HEK293 (cell line): ENCODE results near the gene RALY.

Experiments
- CTCF ChIA-PET: fragments of 350-600 bp; formaldehyde crosslinking; extraction: SDS; loops from one replicate; lab custom pipeline; 2021; ENCODE audit warnings: antibody characterized with exemption; lab: Yijun Ruan, JAX
- POLR2A ChIA-PET: fragments of 300-600 bp; formaldehyde crosslinking; extraction: SDS; loops from one replicate; lab custom pipeline; 2020; ENCODE audit warnings: antibody characterized with exemption, inconsistent platforms; lab: Yijun Ruan, JAX
- H3K27ac ChIP-seq: fragments of 200-500 bp; sonication (Bioruptor generic); 2 replicates; pipeline ENCODE4 v1.5.1; 2014; ENCODE audit warnings: low read depth, low read length, control low read depth, inconsistent platforms; ENCODE audit errors: extremely low read depth
- H3K36me3 ChIP-seq, 2 experiments: fragments of 200-500 bp in 1 of 2; sonication (Bioruptor generic) in 1 of 2; 1 replicate in 1 of 2; 2 replicates in 1 of 2; pipeline ENCODE4 v1.5.1; 2014 to 2017; ENCODE audit warnings: inconsistent platforms in 2 of 2, low read length in 2 of 2; ENCODE audit not compliant: control insufficient read depth in 2 of 2, insufficient read depth in 1 of 2
- H3K4me1 ChIP-seq: fragments of 200-500 bp; sonication (Bioruptor generic); 2 replicates; pipeline ENCODE4 v1.5.1; 2014; ENCODE audit warnings: mild to moderate bottlenecking, low read length, inconsistent platforms; ENCODE audit not compliant: control insufficient read depth, insufficient read depth
- H3K4me3 ChIP-seq: 2 replicates; pipeline ENCODE4 v1.5.1; 2011; ENCODE audit warnings: low read depth, mild to moderate bottlenecking, control low read depth, low read length, moderate library complexity
- H3K9me3 ChIP-seq: fragments of 200-500 bp; sonication (Bioruptor generic); 2 replicates; pipeline ENCODE4 v1.5.1; 2014; ENCODE audit warnings: low read depth, low read length, inconsistent platforms; ENCODE audit not compliant: control insufficient read depth, insufficient read depth
- BCL11A ChIP-seq: fragments of 450-650 bp; formaldehyde crosslinking; IDR thresholded peaks from 2 replicates; pipeline ENCODE4 v1.5.1; 2016; ENCODE audit warnings: low read depth, missing biosample characterization, missing genetic modification characterization
- GLIS2 ChIP-seq: fragments of 450-650 bp; formaldehyde crosslinking; IDR thresholded peaks from 2 replicates; pipeline ENCODE4 v1.5.1; 2016; ENCODE audit warnings: missing biosample characterization, missing genetic modification characterization
- IKZF3 ChIP-seq: fragments of 450-650 bp; IDR thresholded peaks from 2 replicates; pipeline ENCODE4 v1.5.0; 2018; ENCODE audit warnings: missing biosample characterization, mild to moderate bottlenecking, missing genetic modification characterization, moderate library complexity
- KLF17 ChIP-seq: fragments of 450-650 bp; formaldehyde crosslinking; IDR thresholded peaks from 2 replicates; pipeline ENCODE4 v1.5.1; 2016; ENCODE audit warnings: missing biosample characterization, missing genetic modification characterization
- PRDM1 ChIP-seq: fragments of 450-650 bp; formaldehyde crosslinking; IDR thresholded peaks from 2 replicates; pipeline ENCODE4; 2016; ENCODE audit warnings: missing biosample characterization, missing genetic modification characterization
- SP7 ChIP-seq: fragments of 450-650 bp; formaldehyde crosslinking; IDR thresholded peaks from 2 replicates; pipeline ENCODE4 v1.5.1; 2016; ENCODE audit warnings: missing biosample characterization, missing genetic modification characterization
- ZBTB20 ChIP-seq: fragments of 450-650 bp; formaldehyde crosslinking; IDR thresholded peaks from 2 replicates; pipeline ENCODE4 v1.5.1; 2016; ENCODE audit warnings: missing biosample characterization, missing genetic modification characterization
- ZBTB8A ChIP-seq: fragments of 450-650 bp; formaldehyde crosslinking; IDR thresholded peaks from 2 replicates; pipeline ENCODE4 v1.5.1; 2016; ENCODE audit warnings: missing biosample characterization, missing genetic modification characterization
- ZFP37 ChIP-seq: fragments of 450-650 bp; formaldehyde crosslinking; IDR thresholded peaks from 2 replicates; pipeline ENCODE4 v1.5.1; 2016; ENCODE audit warnings: missing biosample characterization, missing genetic modification characterization
- ZIC2 ChIP-seq: fragments of 450-650 bp; formaldehyde crosslinking; IDR thresholded peaks from 2 replicates; pipeline ENCODE4 v1.5.1; 2016; ENCODE audit warnings: missing biosample characterization, missing genetic modification characterization
- ZNF169 ChIP-seq: fragments of 450-650 bp; formaldehyde crosslinking; IDR thresholded peaks from 2 replicates; pipeline ENCODE4 v1.5.1; 2016; ENCODE audit warnings: missing biosample characterization, missing genetic modification characterization
- ZNF302 ChIP-seq: fragments of 450-650 bp; formaldehyde crosslinking; IDR thresholded peaks from 2 replicates; pipeline ENCODE4 v1.5.1; 2016; ENCODE audit warnings: missing biosample characterization, missing genetic modification characterization, low read depth
- ZNF37A ChIP-seq: fragments of 450-650 bp; IDR thresholded peaks from 2 replicates; pipeline ENCODE4 v1.5.1; 2018; ENCODE audit warnings: missing biosample characterization, missing genetic modification characterization
- ZNF426 ChIP-seq: fragments of 450-650 bp; formaldehyde crosslinking; IDR thresholded peaks from 2 replicates; pipeline ENCODE4 v1.5.1; 2017; ENCODE audit warnings: missing biosample characterization, missing genetic modification characterization, mild to moderate bottlenecking, inconsistent platforms, moderate library complexity
- ZNF433 ChIP-seq: fragments of 450-650 bp; formaldehyde crosslinking; IDR thresholded peaks from 2 replicates; pipeline ENCODE4 v1.5.1; 2016; ENCODE audit warnings: missing biosample characterization, missing genetic modification characterization, low read depth
- ZNF555 ChIP-seq: fragments of 450-650 bp; formaldehyde crosslinking; conservative IDR thresholded peaks from 2 replicates; pipeline ENCODE4 v1.5.1; 2017; ENCODE audit warnings: missing biosample characterization, mild to moderate bottlenecking, missing genetic modification characterization, inconsistent platforms
- ZNF623 ChIP-seq: fragments of 450-650 bp; formaldehyde crosslinking; IDR thresholded peaks from 2 replicates; pipeline ENCODE4 v1.5.1; 2016; ENCODE audit warnings: missing biosample characterization, missing genetic modification characterization
- ZNF639 ChIP-seq: fragments of 450-650 bp; formaldehyde crosslinking; IDR thresholded peaks from 2 replicates; pipeline ENCODE4 v1.5.1; 2016; ENCODE audit warnings: missing biosample characterization, missing genetic modification characterization

The RALY gene

GRCh38 chr20:34049897-34050695 lies 56.4 kb downstream of the RALY start:
- Histone ChIP-seq H3K36me3 (no peaks in the 10 kb centered on the region), H3K4me1 (peaks cover 6% of the 10 kb centered on the region; the same call in 1 of the 2 replicates), H3K27ac (no peak overlapping the region), H3K9me3 (no peaks in the 10 kb centered on the region), H3K4me3 (no peak overlapping the region)
- POLR2A ChIA-PET, result interaction anchor here (1.5 kb wide), 1 partner anchor 57 kb away, joined by 3 read pairs; the partner anchor contains the start of gene RALY
- TF ChIP-seq ZBTB8A (tag by site-specific recombination), result no peak
- no peak for TF ChIP-seq BCL11A (tag by site-specific recombination)
- TF ChIP-seq PRDM1 (tag by site-specific recombination), result no peak
- TF ChIP-seq KLF17, result no peak
- no peak for TF ChIP-seq ZFP37 (tag by site-specific recombination)
- TF ChIP-seq ZNF433 (tag by site-specific recombination), result no peak
- no peak for TF ChIP-seq ZNF426 (tag by site-specific recombination)
- TF ChIP-seq ZNF37A, result no peak
- no peak for TF ChIP-seq ZNF623 (tag by site-specific recombination)
- CTCF ChIA-PET, result interaction anchor here (0.6 kb wide), 2 partner anchors 21 to 257 kb away, joined by 3 to 4 read pairs; no protein-coding TSS in a partner anchor

- Histone ChIP-seq H3K27ac (no peak overlapping the region), H3K36me3 (no peaks in the 10 kb centered on the region), H3K4me3 (no peak overlapping the region), H3K4me1 (no peaks in the 10 kb centered on the region), H3K9me3 (no peaks in the 10 kb centered on the region)
- TF ChIP-seq SP7, result peak; percentile 53
- no peak for TF ChIP-seq ZNF555
- TF ChIP-seq ZBTB20, result no peak
- POLR2A ChIA-PET, result no interaction called here
- CTCF ChIA-PET, result no interaction called here
Measured at GRCh38 chr20:34052414-34052813, 58.7 kb downstream of the RALY start.

- POLR2A ChIA-PET, result no interaction called here
Measured at GRCh38 chr20:34055290-34055689, 61.6 kb downstream of the RALY start.

More at GRCh38 chr20:34055290-34055689, 61.6 kb downstream of the RALY start:
- Histone ChIP-seq H3K9me3 (no peaks in the 10 kb centered on the region), H3K4me3 (no peak overlapping the region), H3K36me3 (peaks cover 0 to 5% of the 10 kb centered on the region in 2 experiments; a peak in 1 of 3 replicates), H3K4me1 (no peaks in the 10 kb centered on the region), H3K27ac (no peak overlapping the region)
- TF ChIP-seq ZNF169 (tag by site-specific recombination) (no peak), ZBTB8A (tag by site-specific recombination) (no peak), ZNF639 (no peak), IKZF3 (tag by site-specific recombination) (no peak), ZNF302 (tag by site-specific recombination) (no peak), SP7 (no peak), ZIC2 (peak; percentile 35), GLIS2 (tag by site-specific recombination) (no peak)
- CTCF ChIA-PET, result interaction anchor here (1.9 kb wide), 1 partner anchor 13 kb away, joined by 8 read pairs; no protein-coding TSS in a partner anchor
